GM12878 (cell line): Measurements from ENCODE around the gene OSER1. TPM values are rescaled to one million over a fixed set of nuclear protein-coding genes. Genes with fewer than 3 reads are reported as not detected.

Source experiments
- ATAC-seq: fragments of 200-7000 bp; cut with Tn5 transposase; 3 replicates; pipeline ENCODE4 v1.9.1; 2020; ENCODE audit warnings: mild to moderate bottlenecking, moderate library complexity
- BruUV-seq: library from RNA; stranded (reverse); fragments of 400-500 nt; replicated peaks from 2 replicates; lab custom pipeline; 2021; lab: Mats Ljungman, UMichigan
- CTCF ChIA-PET: fragments of 300-600 bp; sonication (Branson Sonifier 250); formaldehyde crosslinking; extraction: SDS; loops from one replicate; lab custom pipeline; 2021; ENCODE audit warnings: inconsistent platforms; lab: Yijun Ruan, JAX
- POLR2A ChIA-PET: fragments of 350-600 bp; formaldehyde crosslinking; extraction: SDS; loops from one replicate; lab custom pipeline; 2021; ENCODE audit warnings: inconsistent platforms; lab: Charles Lee
- RAD21 ChIA-PET: fragments of 300-600 bp; sonication (Branson Sonifier 250); formaldehyde crosslinking; loops from one replicate; lab custom pipeline; 2023; ENCODE audit warnings: antibody characterized with exemption; ENCODE audit not compliant: unreplicated experiment; lab: Charles Lee
- SMC1A ChIA-PET: fragments of 300-600 bp; sonication (Branson Sonifier 250); formaldehyde crosslinking; loops from one replicate; lab custom pipeline; 2023; ENCODE audit not compliant: unreplicated experiment, uncharacterized antibody; lab: Charles Lee
- DNase-seq: peaks from one replicate; pipeline ENCODE4 v3.0.0-alpha.2; 2011; ENCODE audit warnings: low read depth, low spot score
- FAIRE-seq: peaks from 3 replicates; lab custom pipeline; 2011; peaks lifted over from hg19 to GRCh38; lab: Jason Lieb, UNC
- H2AFZ ChIP-seq: 2 replicates; pipeline ENCODE4 v1.6.0; 2011; ENCODE audit warnings: low read depth, low read length, control low read depth; ENCODE audit not compliant: control insufficient read depth
- H3K27ac ChIP-seq: 2 replicates; pipeline ENCODE4 v1.5.1; 2011; ENCODE audit warnings: control low read depth; ENCODE audit not compliant: control insufficient read depth, insufficient read depth
- H3K27me3 ChIP-seq, 2 experiments: replicated peaks in 1 of 2; 2 replicates each; pipeline versions ENCODE4 v1.6.0 to v1.6.1; 2011; ENCODE audit warnings: low read length in 1 of 2; ENCODE audit not compliant: control insufficient read depth in 2 of 2, insufficient read depth in 2 of 2
- H3K36me3 ChIP-seq, 2 experiments: 2 replicates each; pipeline ENCODE4 v1.5.1; 2011; ENCODE audit warnings: low read length in 1 of 2; ENCODE audit not compliant: control insufficient read depth in 2 of 2, insufficient read depth in 2 of 2
- H3K4me1 ChIP-seq: 2 replicates; pipeline ENCODE4 v1.6.1; 2011; ENCODE audit warnings: mild to moderate bottlenecking, low read length, moderate library complexity, mixed read lengths; ENCODE audit not compliant: control insufficient read depth, insufficient read depth
- H3K4me2 ChIP-seq: 2 replicates; pipeline ENCODE4 v1.6.0; 2011; ENCODE audit warnings: control low read depth; ENCODE audit not compliant: control insufficient read depth, insufficient read depth
- H3K4me3 ChIP-seq: fragments of 200-600 bp; sonication (generic); 2 replicates; pipeline ENCODE4 v1.5.1; 2016
- H3K79me2 ChIP-seq: 2 replicates; pipeline ENCODE4 v1.6.0; 2011; ENCODE audit warnings: low read length; ENCODE audit not compliant: control insufficient read depth, insufficient read depth
- H3K9ac ChIP-seq: 2 replicates; pipeline ENCODE4 v1.8.0; 2011; ENCODE audit warnings: low read length, control low read depth, mixed read lengths; ENCODE audit not compliant: control insufficient read depth, insufficient read depth
- H3K9me3 ChIP-seq: replicated peaks from 3 replicates; pipeline ENCODE4 v1.5.1; 2011; ENCODE audit warnings: mild to moderate bottlenecking, low read length; ENCODE audit not compliant: control insufficient read depth, insufficient read depth
- H4K20me1 ChIP-seq: 2 replicates; pipeline ENCODE4 v1.6.0; 2011; ENCODE audit not compliant: control insufficient read depth, insufficient read depth
- CBFB ChIP-seq: IDR thresholded peaks from 2 replicates; pipeline ENCODE4 v1.6.1; 2016; ENCODE audit warnings: antibody characterized with exemption, low read depth
- CBX5 ChIP-seq: sonication (generic); IDR thresholded peaks from 2 replicates; pipeline ENCODE4 v1.6.1; 2016; ENCODE audit warnings: low read depth, moderate library complexity, mild to moderate bottlenecking, inconsistent platforms
- EED ChIP-seq: sonication (generic); IDR thresholded peaks from 2 replicates; pipeline ENCODE4 v1.6.1; 2016; ENCODE audit warnings: antibody characterized with exemption, low read depth
- ELK1 ChIP-seq: IDR thresholded peaks from 2 replicates; pipeline ENCODE4 v1.6.1; 2012; ENCODE audit warnings: low read depth, low read length, improper control_type of control experiment
- FOXM1 ChIP-seq: IDR thresholded peaks from 2 replicates; pipeline ENCODE4 v1.6.1; 2012; ENCODE audit warnings: low read depth, mild to moderate bottlenecking, inconsistent platforms, low read length, moderate library complexity
- HDAC2 ChIP-seq: fragments of 200-600 bp; sonication (generic); IDR thresholded peaks from 2 replicates; pipeline ENCODE4 v1.6.1; 2017
- KAT2A ChIP-seq: conservative IDR thresholded peaks from 2 replicates; pipeline ENCODE4 v1.6.1; 2011; ENCODE audit warnings: low read depth, low read length; ENCODE audit not compliant: control insufficient read depth
- MTA2 ChIP-seq: fragments of 450-650 bp; IDR thresholded peaks from 2 replicates; pipeline ENCODE4 v1.6.1; 2016; ENCODE audit warnings: low read depth, mild to moderate bottlenecking, moderate library complexity
- MXI1 ChIP-seq: fragments of 150-350 bp; IDR thresholded peaks from 2 replicates; pipeline ENCODE4 v1.6.1; 2011; ENCODE audit warnings: low read depth, mild to moderate bottlenecking, inconsistent platforms, low read length, improper control_type of control experiment
- NBN ChIP-seq: fragments of 450-650 bp; IDR thresholded peaks from 2 replicates; pipeline ENCODE4 v1.6.1; 2016
- PML ChIP-seq: IDR thresholded peaks from 2 replicates; pipeline ENCODE4 v1.6.1; 2012; ENCODE audit warnings: low read length, inconsistent platforms
- POU2F2 ChIP-seq: IDR thresholded peaks from 3 replicates; pipeline ENCODE4 v1.6.1; 2011; ENCODE audit warnings: low read depth, mild to moderate bottlenecking, low read length, borderline replicate concordance
- RELA ChIP-seq: fragments of 450-650 bp; IDR thresholded peaks from 2 replicates; pipeline ENCODE4 v1.8.0; 2014; ENCODE audit warnings: borderline replicate concordance; ENCODE audit not compliant: partially characterized antibody
- RELB ChIP-seq: fragments of 450-650 bp; IDR thresholded peaks from 2 replicates; pipeline ENCODE4 v1.6.1; 2017; ENCODE audit warnings: low read depth, mild to moderate bottlenecking, moderate library complexity
- SMARCA5 ChIP-seq: fragments of 450-650 bp; IDR thresholded peaks from 2 replicates; pipeline ENCODE4 v1.6.1; 2017; ENCODE audit warnings: mild to moderate bottlenecking
- TARDBP ChIP-seq: IDR thresholded peaks from 2 replicates; pipeline ENCODE4 v1.6.1; 2016; ENCODE audit warnings: borderline replicate concordance
- YBX1 ChIP-seq: fragments of 450-650 bp; IDR thresholded peaks from 2 replicates; pipeline ENCODE4 v1.6.1; 2016; ENCODE audit warnings: antibody characterized with exemption
- ZNF24 ChIP-seq: fragments of 450-650 bp; IDR thresholded peaks from 2 replicates; pipeline ENCODE4 v1.6.1; 2017; ENCODE audit warnings: antibody characterized with exemption, mild to moderate bottlenecking
- WGBS: methylation state at CpG from one replicate; pipeline ENCODE4 v1.1.6; 2016; ENCODE audit warnings: low lambda C conversion rate; ENCODE audit not compliant: insufficient replicate concordance, insufficient coverage; ENCODE audit errors: missing lambda C conversion rate; 5-methylcytosine and 5-hydroxymethylcytosine counted together
- in situ Hi-C: fragments of 300-500 bp; cut with MboI; formaldehyde crosslinking; loops from 9 replicates; pipeline ENCODE4 v1.14.3; 2018; ENCODE audit warnings: mixed read lengths
- intact Hi-C: fragments of 100-400 bp; cut with micrococcal nuclease; formaldehyde crosslinking; loops from one replicate; pipeline ENCODE4 v1.14.2; 2022; ENCODE audit not compliant: unreplicated experiment
- polyA plus RNA-seq, 11 experiments: library from polyadenylated mRNA; depleted of rRNA in 4 of 11; unstranded in 6 of 11; stranded (reverse) in 5 of 11; fragments of >200 nt; fragmentation: Nextera tagmentation in 4 of 11; fragmentation: Illumina TruSeq in 1 of 11; extraction: Ambion mirVana in 4 of 11; extraction: Trizol in 1 of 11; gene quantifications; 1 replicate in 1 of 11; 2 replicates in 10 of 11; pipeline versions ENCODE4 v1.2.1 to v1.2.3, GENCODE V29; 2011 to 2016; ENCODE audit warnings: inconsistent platforms in 2 of 11, missing spikeins in 2 of 11, low read depth in 1 of 11
- total RNA-seq, 4 experiments: library from RNA; depleted of rRNA in 3 of 4; stranded (reverse); fragments of >200 nt in 3 of 4; fragmentation: Illumina TruSeq in 1 of 4; extraction: Trizol in 1 of 4; gene quantifications; 2 replicates each; pipeline versions ENCODE4 v1.2.1 to v1.2.3, GENCODE V29; 2013 to 2021
- TF ChIP-seq, protein P1 (sequence below): fragments of 450-650 bp; IDR thresholded peaks from 2 replicates; pipeline ENCODE4 v1.6.1; 2017; ENCODE audit warnings: mild to moderate bottlenecking

The OSER1 gene
- total and polyA plus RNA-seq, 10 of the 15 experiments (the other 5 are each of a cell fraction or from before 2014, with no cell fraction given): 19.3 to 63.8 (median 28.4) TPM

GRCh38 chr20:44186674-44187053 is 23.9 kb downstream of the OSER1 start:
- SMC1A ChIA-PET: no interaction called here
- WGBS: 33% methylated on average over 13 of the region's 14 CpGs
- Histone ChIP-seq H3K27ac (no peak overlapping the region), H3K36me3 (no peaks in the 10 kb centered on the region), H3K4me2 (0 out of 2 replicates have a peak overlapping the region, but pooled peaks have one; percentile 33), H3K9me3 (no peaks in the 10 kb centered on the region), H3K4me3 (no peak overlapping the region), H3K27me3 (peaks cover 6 to 12% of the 10 kb centered on the region in 2 experiments; a peak in 3 of 4 replicates)
- DNase-seq: no peak
- FAIRE-seq: no peak
- in situ Hi-C loops: loop anchor here (5.0 kb wide), 1 partner anchor 69 kb away; no protein-coding TSS in a partner anchor
- BruUV-seq: no TSS peak
- TF ChIP-seq FOXM1 (no peak), KAT2A (no peak), MTA2 (no peak), EED (no peak), PML (no peak), RELA (no peak), ZNF24 (no peak), CBX5 (no peak), TARDBP (no peak), MXI1 (no peak), CBFB (no peak), HDAC2 (no peak), POU2F2 (no peak), RELB (no peak), ELK1 (no peak), SMARCA5 (no peak), YBX1 (no peak), NBN (no peak)
- TF ChIP-seq, protein P1, sequence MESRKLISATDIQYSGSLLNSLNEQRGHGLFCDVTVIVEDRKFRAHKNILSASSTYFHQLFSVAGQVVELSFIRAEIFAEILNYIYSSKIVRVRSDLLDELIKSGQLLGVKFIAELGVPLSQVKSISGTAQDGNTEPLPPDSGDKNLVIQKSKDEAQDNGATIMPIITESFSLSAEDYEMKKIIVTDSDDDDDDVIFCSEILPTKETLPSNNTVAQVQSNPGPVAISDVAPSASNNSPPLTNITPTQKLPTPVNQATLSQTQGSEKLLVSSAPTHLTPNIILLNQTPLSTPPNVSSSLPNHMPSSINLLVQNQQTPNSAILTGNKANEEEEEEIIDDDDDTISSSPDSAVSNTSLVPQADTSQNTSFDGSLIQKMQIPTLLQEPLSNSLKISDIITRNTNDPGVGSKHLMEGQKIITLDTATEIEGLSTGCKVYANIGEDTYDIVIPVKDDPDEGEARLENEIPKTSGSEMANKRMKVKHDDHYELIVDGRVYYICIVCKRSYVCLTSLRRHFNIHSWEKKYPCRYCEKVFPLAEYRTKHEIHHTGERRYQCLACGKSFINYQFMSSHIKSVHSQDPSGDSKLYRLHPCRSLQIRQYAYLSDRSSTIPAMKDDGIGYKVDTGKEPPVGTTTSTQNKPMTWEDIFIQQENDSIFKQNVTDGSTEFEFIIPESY: no peak
- TF ChIP-seq, all 136 proteins: peak for 0
- ChIA-PET RAD21 (no interaction called here), CTCF (interaction anchor here (1.2 to 1.4 kb wide), 2 partner anchors 70 to 79 kb away, joined by 5 read pairs; no protein-coding TSS in a partner anchor), POLR2A (no interaction called here)
- Histone ChIP-seq H3K79me2 (no peaks in the 10 kb centered on the region), H3K9ac (no peak overlapping the region), H2AFZ (no peak overlapping the region), H4K20me1 (no peaks in the 10 kb centered on the region), H3K4me1 (no peaks in the 10 kb centered on the region)
- intact Hi-C loops: no loop called here
- no peak for ATAC-seq
